ENCODE data around the gene CCDC134. TPM values are rescaled to one million over a fixed set of nuclear protein-coding genes. Genes with fewer than 3 reads are reported as not detected.
"Not testable (repeated sequence)": the region's sequence is repeated elsewhere in the genome, so short reads cannot be mapped to it uniquely, and the experiment has no call there.

Gene CCDC134
- total RNA-seq, 1 experiment from 2014 or later = 8.8 TPM

DNA sequence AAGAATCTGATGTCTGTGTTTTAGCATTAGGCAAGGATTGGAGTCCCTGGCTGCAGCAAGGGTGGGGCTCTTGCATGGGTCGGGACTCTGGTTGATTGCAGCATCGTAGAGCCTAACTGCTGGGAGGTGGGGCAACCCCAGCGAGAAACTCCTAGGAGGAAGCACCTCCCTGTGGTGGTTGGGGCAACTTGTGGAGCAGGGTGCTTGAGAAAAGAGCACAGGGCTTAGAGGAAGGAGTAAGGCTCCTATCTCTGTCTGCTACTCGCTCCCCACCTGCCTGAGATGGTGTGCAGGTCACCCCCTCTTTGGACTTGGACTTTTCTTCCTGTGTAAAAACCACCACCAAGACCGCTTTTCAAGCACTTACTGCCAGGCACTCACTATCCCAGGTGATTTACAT lies 48.0 kb downstream of the CCDC134 start:
- DNase-seq (ENCODE audit: low read depth, low spot score) = no peak
- in situ Hi-C loops (cut with HindIII; ENCODE audit: low pct_unique_long_range_greater_than_20kb, low sequenced_read_pairs) = no loop called here

GRCh38 chr22:41856469-41856868 lies 56.0 kb downstream of the CCDC134 start:
- no peak for DNase-seq (ENCODE audit: low read depth, low spot score)
- in situ Hi-C loops (cut with HindIII; ENCODE audit: low pct_unique_long_range_greater_than_20kb, low sequenced_read_pairs) = no loop called here

- in situ Hi-C loops (cut with HindIII; ENCODE audit: low pct_unique_long_range_greater_than_20kb, low sequenced_read_pairs) = no loop called here
- DNase-seq (ENCODE audit: low read depth, low spot score) = peak; percentile 76
Observed at GRCh38 chr22:41857155-41857859, 56.8 kb downstream of the CCDC134 start.

- in situ Hi-C loops (cut with HindIII; ENCODE audit: low pct_unique_long_range_greater_than_20kb, low sequenced_read_pairs) = no loop called here
- no peak for DNase-seq (ENCODE audit: low read depth, low spot score)
Observed at GRCh38 chr22:41857860-41858199, 57.4 kb downstream of the CCDC134 start.

- in situ Hi-C loops (cut with HindIII; ENCODE audit: low pct_unique_long_range_greater_than_20kb, low sequenced_read_pairs) = no loop called here
- DNase-seq (ENCODE audit: low read depth, low spot score) = no peak
Observed at GRCh38 chr22:41862160-41862529, 61.7 kb downstream of the CCDC134 start.

DNA sequence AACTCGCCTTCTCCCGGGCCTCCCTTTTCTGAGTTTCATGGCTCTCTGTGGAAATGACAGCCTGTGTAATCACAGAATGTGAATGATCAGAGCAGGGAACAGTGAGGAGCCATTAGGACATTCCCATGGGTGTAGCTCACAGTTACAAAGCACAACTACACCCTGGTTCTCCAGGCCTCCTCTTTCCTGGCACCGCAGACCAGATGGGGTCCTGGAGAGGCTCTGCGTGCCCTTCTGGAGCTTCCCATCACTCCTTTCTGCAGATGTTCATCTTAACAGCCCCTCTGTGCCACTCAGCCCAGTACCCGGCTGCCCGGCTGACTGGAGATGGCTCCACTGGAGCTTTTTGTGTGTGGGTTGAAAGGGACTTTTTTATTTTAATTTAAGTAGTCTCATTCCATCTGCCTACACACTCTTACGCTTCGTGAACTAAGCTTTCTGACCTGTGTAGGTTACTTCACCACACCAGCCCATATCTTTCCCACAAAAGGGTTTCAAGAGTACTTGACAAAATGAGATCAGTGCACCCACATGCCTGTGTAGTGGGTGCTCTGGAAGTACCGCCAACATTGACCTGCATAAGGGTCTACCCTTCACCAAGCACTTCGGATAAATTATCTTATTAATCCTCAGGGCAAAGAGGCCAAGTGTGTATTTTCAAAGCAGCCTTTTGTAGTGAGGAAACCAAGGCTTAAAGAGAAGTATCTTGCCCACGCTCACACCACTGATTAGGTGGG lies 62.2 kb downstream of the CCDC134 start:
- no peak for DNase-seq (ENCODE audit: low read depth, low spot score)
- in situ Hi-C loops (cut with HindIII; ENCODE audit: low pct_unique_long_range_greater_than_20kb, low sequenced_read_pairs) = no loop called here

DNA sequence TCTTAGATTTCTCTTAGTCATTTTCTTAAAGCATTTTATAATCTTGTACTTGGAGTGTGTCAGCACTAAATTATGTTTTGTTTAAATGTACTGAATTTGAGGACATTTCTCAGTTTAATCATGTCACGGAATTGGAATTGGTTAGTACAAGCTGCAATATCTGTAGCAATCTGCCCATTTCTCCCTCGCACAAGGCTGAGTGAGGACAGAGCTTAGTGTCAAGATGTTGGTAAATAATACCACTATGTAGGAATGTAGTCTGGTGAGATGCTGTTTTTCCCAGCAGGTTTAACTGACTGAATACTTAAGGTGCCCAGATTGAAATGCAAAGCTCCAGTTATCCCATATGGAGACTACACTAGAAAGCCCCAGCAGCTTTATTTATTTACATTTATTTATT lies 63.0 kb downstream of the CCDC134 start:
- no peak for DNase-seq (ENCODE audit: low read depth, low spot score)
- in situ Hi-C loops (cut with HindIII; ENCODE audit: low pct_unique_long_range_greater_than_20kb, low sequenced_read_pairs) = no loop called here

DNA sequence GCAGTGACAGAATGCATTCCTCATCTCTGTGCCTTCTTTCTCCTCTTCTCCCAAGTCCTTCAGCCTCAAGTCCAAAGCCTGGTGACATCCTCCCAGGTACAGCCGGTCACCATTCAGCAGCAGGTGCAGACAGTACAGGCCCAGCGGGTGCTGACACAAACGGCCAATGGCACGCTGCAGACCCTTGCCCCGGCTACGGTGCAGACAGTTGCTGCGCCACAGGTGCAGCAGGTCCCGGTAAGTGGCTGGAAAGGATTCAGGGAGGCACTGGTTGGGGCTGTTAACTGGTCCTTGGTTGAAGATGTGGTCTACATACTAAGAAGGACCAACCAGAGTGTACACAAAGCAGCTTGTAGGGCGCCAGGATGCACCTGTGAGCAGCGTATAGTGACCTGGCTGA lies 68.1 kb downstream of the CCDC134 start:
- DNase-seq (ENCODE audit: low read depth, low spot score) = no peak
- in situ Hi-C loops (cut with HindIII; ENCODE audit: low pct_unique_long_range_greater_than_20kb, low sequenced_read_pairs) = no loop called here

DNA sequence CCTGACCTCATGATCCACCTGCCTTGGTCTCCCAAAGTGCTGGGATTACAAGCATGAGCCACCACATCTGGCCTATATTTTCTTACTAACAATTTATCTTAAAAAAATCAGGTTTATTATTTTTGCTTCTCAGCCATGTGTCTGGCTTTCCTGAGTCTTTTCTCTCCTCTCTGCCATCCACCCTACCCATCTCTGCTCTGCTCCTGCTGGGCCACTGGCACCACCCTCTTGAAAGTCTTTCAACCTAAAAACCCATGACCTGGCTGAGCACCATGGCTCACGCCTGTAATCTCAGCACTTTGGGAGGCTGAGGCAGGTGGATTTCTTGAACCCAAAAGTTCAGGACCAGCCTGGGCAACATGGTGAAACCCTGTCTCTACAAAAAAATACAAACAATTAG lies 69.6 kb downstream of the CCDC134 start:
- DNase-seq (ENCODE audit: low read depth, low spot score); in situ Hi-C loops (cut with HindIII; ENCODE audit: low pct_unique_long_range_greater_than_20kb, low sequenced_read_pairs): not testable (repeated sequence)

DNA sequence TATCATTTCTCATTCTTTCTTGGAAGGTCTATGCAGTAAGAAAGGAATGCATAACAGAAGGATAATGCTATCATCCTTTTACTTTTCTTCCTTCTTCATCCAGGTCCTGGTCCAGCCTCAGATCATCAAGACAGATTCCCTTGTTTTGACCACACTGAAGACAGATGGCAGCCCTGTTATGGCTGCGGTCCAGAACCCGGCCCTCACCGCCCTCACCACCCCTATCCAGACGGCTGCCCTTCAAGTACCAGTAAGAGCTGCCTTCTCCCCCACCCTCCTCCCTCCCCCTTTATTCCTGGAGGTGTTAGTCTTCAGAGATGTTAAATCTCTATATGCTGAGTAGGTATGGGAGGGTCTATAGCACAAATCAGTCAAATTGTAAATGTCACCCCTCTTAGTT lies 70.3 kb downstream of the CCDC134 start:
- no peak for DNase-seq (ENCODE audit: low read depth, low spot score)
- in situ Hi-C loops (cut with HindIII; ENCODE audit: low pct_unique_long_range_greater_than_20kb, low sequenced_read_pairs) = no loop called here

DNA sequence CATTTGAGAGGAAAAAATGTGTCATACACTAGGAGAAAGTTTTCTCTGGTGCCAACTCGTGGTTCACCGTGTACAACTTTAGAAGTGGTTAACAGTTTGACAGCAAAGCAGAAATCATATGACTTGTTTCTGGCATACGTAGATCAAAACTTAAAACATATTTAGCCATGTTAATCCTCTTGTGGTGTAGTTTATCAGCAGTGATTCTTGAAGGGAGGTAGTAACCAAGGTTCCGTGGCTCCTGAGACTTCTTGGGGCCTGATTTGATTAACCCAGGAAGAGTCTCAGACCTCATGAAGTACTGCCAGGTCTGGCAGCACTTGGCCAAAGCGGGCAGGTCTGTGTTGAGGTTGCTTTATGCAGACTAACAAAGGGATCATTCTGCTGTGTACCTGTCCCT lies 72.9 kb downstream of the CCDC134 start:
- in situ Hi-C loops (cut with HindIII; ENCODE audit: low pct_unique_long_range_greater_than_20kb, low sequenced_read_pairs) = no loop called here
- no peak for DNase-seq (ENCODE audit: low read depth, low spot score)

DNA sequence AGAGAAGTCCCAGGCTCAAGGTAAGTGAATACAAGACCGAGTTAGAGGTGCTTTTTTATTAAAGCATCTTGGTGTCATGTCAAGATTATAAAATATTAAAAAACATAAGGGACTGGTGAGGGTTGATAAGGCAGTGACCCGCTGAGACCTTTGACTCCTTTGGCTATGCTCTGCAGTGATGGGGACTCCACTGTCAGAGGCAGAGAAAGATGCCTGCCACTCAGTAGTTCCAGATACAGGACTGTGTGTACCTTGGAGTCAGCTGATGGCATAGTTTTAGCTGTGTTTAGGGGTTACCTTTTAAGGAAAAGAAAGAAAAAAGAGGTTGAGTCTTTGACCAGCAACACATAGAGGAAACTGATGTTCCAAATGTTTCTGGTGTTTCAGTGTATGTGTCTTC lies 73.6 kb downstream of the CCDC134 start:
- no peak for DNase-seq (ENCODE audit: low read depth, low spot score)
- in situ Hi-C loops (cut with HindIII; ENCODE audit: low pct_unique_long_range_greater_than_20kb, low sequenced_read_pairs) = no loop called here

DNA sequence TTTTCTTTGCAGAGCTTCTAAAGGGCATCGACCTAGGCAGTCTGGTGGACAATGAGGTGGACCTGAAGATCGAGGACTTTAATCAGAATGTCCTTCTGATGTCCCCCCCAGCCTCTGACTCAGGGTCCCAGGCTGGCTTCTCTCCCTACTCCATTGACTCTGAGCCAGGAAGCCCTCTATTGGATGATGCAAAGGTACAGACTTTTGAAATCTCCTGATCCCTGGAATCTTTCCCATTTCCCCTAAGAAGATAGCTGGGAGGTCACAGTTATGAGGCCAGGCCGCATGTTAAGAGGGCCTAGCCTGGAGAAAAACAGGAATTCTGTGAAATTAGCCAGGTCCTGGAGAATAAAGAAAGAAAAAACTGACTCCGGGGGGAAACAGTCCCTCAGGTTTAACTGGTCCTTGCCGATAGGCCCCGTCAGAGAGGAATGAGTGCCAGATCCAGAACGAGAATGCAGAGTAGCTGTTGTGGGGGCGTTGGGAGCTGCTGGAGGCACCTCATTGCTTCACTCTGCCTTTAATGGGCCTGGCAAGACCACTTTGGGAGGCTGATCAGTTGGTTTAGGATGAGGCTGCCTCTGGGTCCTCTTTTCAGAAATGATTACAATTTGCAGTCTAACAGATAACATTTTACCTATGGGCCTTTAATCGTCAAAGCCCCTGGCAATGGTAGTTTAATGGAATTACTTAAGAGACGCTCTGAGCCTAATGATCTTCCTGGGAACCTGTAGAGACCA lies 75.2 kb downstream of the CCDC134 start:
- no peak for DNase-seq (ENCODE audit: low read depth, low spot score)
- in situ Hi-C loops (cut with HindIII; ENCODE audit: low pct_unique_long_range_greater_than_20kb, low sequenced_read_pairs) = no loop called here

Other genes starting within 250 kb of the CCDC134 start
- gene CSDC2, start 239.7 kb upstream of the CCDC134 start, total RNA-seq (2014; rRNA removed; shearing (Covaris generic)) = not detected in 2 replicates
- 8.2 and 9.0 TPM in 2 replicates for gene PMM1, start 210.8 kb upstream of the CCDC134 start, total RNA-seq (2014; rRNA removed; shearing (Covaris generic))
- 28.2 and 45.4 TPM in 2 replicates for gene DESI1, start 179.6 kb upstream of the CCDC134 start, total RNA-seq (2014; rRNA removed; shearing (Covaris generic))
- 537 and 584 TPM in 2 replicates for gene XRCC6, start 179.4 kb upstream of the CCDC134 start, total RNA-seq (2014; rRNA removed; shearing (Covaris generic))
- gene SNU13, start 111.8 kb upstream of the CCDC134 start, total RNA-seq (2014; rRNA removed; shearing (Covaris generic)) = 254 and 274 TPM in 2 replicates
- 0.13 TPM in 1 of 2 replicates, not detected in the other for gene MEI1, start 101.2 kb upstream of the CCDC134 start, total RNA-seq (2014; rRNA removed; shearing (Covaris generic))
- 61.7 and 64.4 TPM in 2 replicates for gene SREBF2, start 32.4 kb downstream of the CCDC134 start, total RNA-seq (2014; rRNA removed; shearing (Covaris generic))
- gene SHISA8, start 114.4 kb downstream of the CCDC134 start, total RNA-seq (2014; rRNA removed; shearing (Covaris generic)) = not detected in 2 replicates
- gene TNFRSF13C, start 126.1 kb downstream of the CCDC134 start, total RNA-seq (2014; rRNA removed; shearing (Covaris generic)) = 0.11 and 0.19 TPM in 2 replicates
- gene CENPM, start 146.5 kb downstream of the CCDC134 start, total RNA-seq (2014; rRNA removed; shearing (Covaris generic)) = 38.7 and 47.3 TPM in 2 replicates
- gene SEPTIN3, start 168.8 kb downstream of the CCDC134 start, total RNA-seq (2014; rRNA removed; shearing (Covaris generic)) = 25.6 and 25.9 TPM in 2 replicates
- gene WBP2NL, start 198.1 kb downstream of the CCDC134 start, total RNA-seq (2014; rRNA removed; shearing (Covaris generic)) = 0.19 TPM in 1 of 2 replicates, not detected in the other

Data from SK-MEL-5 (cell line).